Loucy (cell line): ENCODE measurements around the gene MRM2.

Experiments
- H2AFZ ChIP-seq: fragments of 200-600 bp; sonication (generic); 2 replicates; pipeline ENCODE4 v1.6.0; 2016; ENCODE audit warnings: antibody characterized with exemption, mild to moderate bottlenecking, low read length, moderate library complexity
- H3F3A ChIP-seq: fragments of 200-600 bp; 2 replicates; pipeline ENCODE4 v1.6.0; 2016; ENCODE audit warnings: antibody characterized with exemption, low read depth, mild to moderate bottlenecking
- H3K27me3 ChIP-seq: fragments of 200-600 bp; sonication (generic); 2 replicates; pipeline ENCODE4 v1.6.1; 2014; ENCODE audit warnings: low read length, mild to moderate bottlenecking; ENCODE audit not compliant: insufficient read depth, poor library complexity, severe bottlenecking
- H3K36me3 ChIP-seq: fragments of 200-600 bp; sonication (generic); 2 replicates; pipeline ENCODE4 v1.6.1; 2016; ENCODE audit warnings: low read length; ENCODE audit not compliant: insufficient read depth
- H3K4me1 ChIP-seq: fragments of 200-600 bp; sonication (generic); 2 replicates; pipeline ENCODE4 v1.5.1; 2014; ENCODE audit warnings: low read length, mild to moderate bottlenecking; ENCODE audit not compliant: insufficient read depth, poor library complexity, severe bottlenecking
- H3K4me2 ChIP-seq: fragments of 200-600 bp; sonication (generic); 2 replicates; pipeline ENCODE4 v1.6.0; 2014; ENCODE audit warnings: antibody characterized with exemption, low read length, low read depth, mild to moderate bottlenecking; ENCODE audit not compliant: poor library complexity, severe bottlenecking
- H3K4me3 ChIP-seq: fragments of 200-600 bp; sonication (generic); 2 replicates; pipeline ENCODE4 v1.5.1; 2014; ENCODE audit warnings: low read length, mild to moderate bottlenecking, mixed read lengths; ENCODE audit not compliant: poor library complexity, severe bottlenecking
- H3K79me2 ChIP-seq: fragments of 200-600 bp; sonication (generic); 2 replicates; pipeline ENCODE4 v1.6.1; 2014; ENCODE audit warnings: low read length; ENCODE audit not compliant: insufficient read depth
- H3K9ac ChIP-seq: fragments of 200-600 bp; sonication (generic); 2 replicates; pipeline ENCODE4 v1.6.0; 2014; ENCODE audit warnings: mild to moderate bottlenecking, low read depth, low read length, moderate library complexity; ENCODE audit not compliant: poor library complexity, severe bottlenecking
- H3K9me2 ChIP-seq: fragments of 200-600 bp; sonication (generic); replicated peaks from 2 replicates; pipeline ENCODE4 v1.6.1; 2016; ENCODE audit warnings: low read depth, low read length, mixed read lengths
- H3K9me3 ChIP-seq: fragments of 200-600 bp; sonication (generic); 2 replicates; pipeline ENCODE4 v1.6.1; 2014; ENCODE audit warnings: mild to moderate bottlenecking, antibody characterized with exemption, low read length, low read depth; ENCODE audit not compliant: insufficient read depth
- H4K20me1 ChIP-seq: fragments of 200-600 bp; sonication (generic); 2 replicates; pipeline ENCODE4 v1.6.0; 2014; ENCODE audit warnings: antibody characterized with exemption, low read length, mild to moderate bottlenecking; ENCODE audit not compliant: insufficient read depth, poor library complexity, severe bottlenecking
- EZH2phosphoT487 ChIP-seq: fragments of 200-600 bp; IDR thresholded peaks from 2 replicates; pipeline ENCODE4 v1.6.1; 2018; ENCODE audit warnings: antibody characterized with exemption, mild to moderate bottlenecking, moderate library complexity, borderline replicate concordance
- TF ChIP-seq, protein P1 (sequence below): fragments of 200-600 bp; sonication (generic); conservative IDR thresholded peaks from 2 replicates; pipeline ENCODE4 v1.5.1; 2014; ENCODE audit warnings: mild to moderate bottlenecking, antibody characterized with exemption, low read length

Gene MRM2

DNA sequence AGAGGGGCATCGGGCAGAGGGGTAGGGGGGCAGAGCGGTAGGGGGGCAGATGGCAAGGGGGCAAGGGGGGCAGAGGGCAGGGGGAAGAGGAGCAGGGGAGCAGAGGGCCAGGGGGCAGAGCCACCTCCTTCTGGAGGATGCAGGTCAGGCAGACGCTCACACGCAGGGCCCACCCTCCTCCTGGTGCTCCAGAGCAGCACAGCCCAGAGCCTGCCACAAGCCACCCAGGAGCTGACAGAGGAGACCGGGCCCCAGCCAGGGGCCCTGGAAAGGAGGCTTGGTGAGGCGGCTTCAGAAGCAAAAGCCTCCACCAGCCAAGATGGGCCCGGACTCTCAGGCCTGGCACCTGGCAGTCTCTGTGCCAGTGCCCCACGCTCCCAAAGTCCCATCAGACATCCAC is 22.4 kb downstream of the MRM2 start:
- no peaks in the 10 kb centered on the region for H4K20me1 ChIP-seq
- TF ChIP-seq, protein P1, sequence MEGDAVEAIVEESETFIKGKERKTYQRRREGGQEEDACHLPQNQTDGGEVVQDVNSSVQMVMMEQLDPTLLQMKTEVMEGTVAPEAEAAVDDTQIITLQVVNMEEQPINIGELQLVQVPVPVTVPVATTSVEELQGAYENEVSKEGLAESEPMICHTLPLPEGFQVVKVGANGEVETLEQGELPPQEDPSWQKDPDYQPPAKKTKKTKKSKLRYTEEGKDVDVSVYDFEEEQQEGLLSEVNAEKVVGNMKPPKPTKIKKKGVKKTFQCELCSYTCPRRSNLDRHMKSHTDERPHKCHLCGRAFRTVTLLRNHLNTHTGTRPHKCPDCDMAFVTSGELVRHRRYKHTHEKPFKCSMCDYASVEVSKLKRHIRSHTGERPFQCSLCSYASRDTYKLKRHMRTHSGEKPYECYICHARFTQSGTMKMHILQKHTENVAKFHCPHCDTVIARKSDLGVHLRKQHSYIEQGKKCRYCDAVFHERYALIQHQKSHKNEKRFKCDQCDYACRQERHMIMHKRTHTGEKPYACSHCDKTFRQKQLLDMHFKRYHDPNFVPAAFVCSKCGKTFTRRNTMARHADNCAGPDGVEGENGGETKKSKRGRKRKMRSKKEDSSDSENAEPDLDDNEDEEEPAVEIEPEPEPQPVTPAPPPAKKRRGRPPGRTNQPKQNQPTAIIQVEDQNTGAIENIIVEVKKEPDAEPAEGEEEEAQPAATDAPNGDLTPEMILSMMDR, result no peak
- TF ChIP-seq EZH2phosphoT487, result no peak
- no peaks in the 10 kb centered on the region for H3F3A ChIP-seq
- no peaks in the 10 kb centered on the region for H3K9me3 ChIP-seq
- H3K79me2 ChIP-seq, result peaks cover 8% of the 10 kb centered on the region; the same call in 1 of the 2 replicates
- no peak overlapping the region for H3K4me3 ChIP-seq
- no peak overlapping the region for H3K9ac ChIP-seq
- no peak overlapping the region for H3K4me2 ChIP-seq
- no peak overlapping the region for H2AFZ ChIP-seq
- H3K4me1 ChIP-seq, result peaks cover 6% of the 10 kb centered on the region
- no peaks in the 10 kb centered on the region for H3K27me3 ChIP-seq
- H3K36me3 ChIP-seq, result peaks cover 75% of the 10 kb centered on the region; the same call in 1 of the 2 replicates
- H3K9me2 ChIP-seq, result no peaks in the 10 kb centered on the region

GRCh38 chr7:2219136-2219535 is 22.9 kb downstream of the MRM2 start:
- H3K4me2 ChIP-seq, result no peak overlapping the region
- no peaks in the 10 kb centered on the region for H3K9me3 ChIP-seq
- no peaks in the 10 kb centered on the region for H3K9me2 ChIP-seq
- peaks cover 75% of the 10 kb centered on the region; the same call in 1 of the 2 replicates for H3K36me3 ChIP-seq
- no peak overlapping the region for H2AFZ ChIP-seq
- no peak overlapping the region for H3K4me3 ChIP-seq
- no peak overlapping the region for H3K9ac ChIP-seq
- no peaks in the 10 kb centered on the region for H3K27me3 ChIP-seq
- peaks cover 10% of the 10 kb centered on the region for H3K4me1 ChIP-seq
- peaks cover 8% of the 10 kb centered on the region; the same call in 1 of the 2 replicates for H3K79me2 ChIP-seq
- no peaks in the 10 kb centered on the region for H3F3A ChIP-seq
- no peaks in the 10 kb centered on the region for H4K20me1 ChIP-seq
- TF ChIP-seq EZH2phosphoT487, result no peak
- TF ChIP-seq, protein P1, result no peak

- Histone ChIP-seq H3K4me1 (peaks cover 17% of the 10 kb centered on the region), H3K27me3 (no peaks in the 10 kb centered on the region), H3K9ac (no peak overlapping the region), H3K4me2 (no peak overlapping the region), H3K4me3 (no peak overlapping the region), H3K9me3 (no peaks in the 10 kb centered on the region), H3F3A (no peaks in the 10 kb centered on the region), H3K79me2 (peaks cover 8% of the 10 kb centered on the region; the same call in 1 of the 2 replicates), H4K20me1 (no peaks in the 10 kb centered on the region), H2AFZ (no peak overlapping the region), H3K36me3 (peaks cover 76% of the 10 kb centered on the region; the same call in 1 of the 2 replicates), H3K9me2 (no peaks in the 10 kb centered on the region)
- no peak for TF ChIP-seq EZH2phosphoT487
- TF ChIP-seq, protein P1, result no peak
Observed at GRCh38 chr7:2218444-2218785, 23.6 kb downstream of the MRM2 start.
